ENCODE measurements around the gene KCNA5. TPM values are rescaled to one million over a fixed set of nuclear protein-coding genes. Genes with fewer than 3 reads are reported as not detected.
A peak's percentile ranks its signal among the peaks of the same experiment; 100 is the strongest.

The KCNA5 gene
- total and polyA plus RNA-seq, 2 experiments from 2014 or later = 0.31 to 0.44 TPM

GRCh38 chr12:5066251-5066650, 22.6 kb downstream of the KCNA5 start:
- Mint-ChIP-seq H3K4me1 (peaks cover 14% of the 10 kb centered on the region), H3K9me3 (no peaks in the 10 kb centered on the region), H3K36me3 (ENCODE audit: low read depth) (no peaks in the 10 kb centered on the region), H3K27me3 (ENCODE audit: insufficient read depth, low read depth, poor library complexity) (no peaks in the 10 kb centered on the region), H3K4me3 (no peak overlapping the region), H3K27ac (no peak overlapping the region)
- Histone ChIP-seq H3K27ac (ENCODE audit: low read depth) (no peak overlapping the region), H3K36me3 (ENCODE audit: insufficient read depth) (no peaks in the 10 kb centered on the region), H3F3A (replicated peaks; ENCODE audit: low read depth) (no peaks in the 10 kb centered on the region), H3K4me3 (no peak overlapping the region), H3K4me2 (no peak overlapping the region), H3K4me1 (ENCODE audit: insufficient read depth) (no peaks in the 10 kb centered on the region), H3K27me3 (ENCODE audit: insufficient read depth) (no peaks in the 10 kb centered on the region), H4K20me1 (replicated peaks; ENCODE audit: insufficient read depth) (no peaks in the 10 kb centered on the region), H2AFZ (0 out of 2 replicates have a peak overlapping the region, but pooled peaks have one; percentile 40), H3K9me2 (ENCODE audit: insufficient read depth) (no peaks in the 10 kb centered on the region), H3K79me2 (replicated peaks; ENCODE audit: insufficient read depth) (no peaks in the 10 kb centered on the region)
- DNase-seq (ENCODE audit: low spot score) (no peak), ATAC-seq (no peak)
- TF ChIP-seq NANOG (IDR thresholded peaks at IDR 0.05; ENCODE audit: borderline replicate concordance) (no peak), CREB1 (CRISPR knock-in tag; IDR thresholded peaks at IDR 0.05; ENCODE audit: low read depth) (no peak), ZNF462 (CRISPR knock-in tag; IDR thresholded peaks at IDR 0.05) (no peak), POLR2AphosphoS5 (IDR thresholded peaks at IDR 0.05; ENCODE audit: low read depth) (no peak)

GRCh38 chr12:5068126-5068525, 24.4 kb downstream of the KCNA5 start:
- H3K9me2 ChIP-seq (ENCODE audit: insufficient read depth) = no peaks in the 10 kb centered on the region
- H3F3A ChIP-seq (replicated peaks; ENCODE audit: low read depth) = no peaks in the 10 kb centered on the region
- no peak overlapping the region for H3K27ac Mint-ChIP-seq
- H3K79me2 ChIP-seq (replicated peaks; ENCODE audit: insufficient read depth) = no peaks in the 10 kb centered on the region
- no peaks in the 10 kb centered on the region for H4K20me1 ChIP-seq (replicated peaks; ENCODE audit: insufficient read depth)
- H3K27me3 ChIP-seq (ENCODE audit: insufficient read depth) = no peaks in the 10 kb centered on the region
- no peak overlapping the region for H2AFZ ChIP-seq
- no peak overlapping the region for H3K27ac ChIP-seq (ENCODE audit: low read depth)
- no peaks in the 10 kb centered on the region for H3K27me3 Mint-ChIP-seq (ENCODE audit: insufficient read depth, low read depth, poor library complexity)
- no peak overlapping the region for H3K4me3 ChIP-seq
- no peaks in the 10 kb centered on the region for H3K36me3 ChIP-seq (ENCODE audit: insufficient read depth)
- H3K36me3 Mint-ChIP-seq (ENCODE audit: low read depth) = no peaks in the 10 kb centered on the region
- ATAC-seq (no peak), DNase-seq (ENCODE audit: low spot score) (no peak)
- H3K9me3 Mint-ChIP-seq = no peaks in the 10 kb centered on the region
- no peak overlapping the region for H3K4me3 Mint-ChIP-seq
- no peaks in the 10 kb centered on the region for H3K4me1 ChIP-seq (ENCODE audit: insufficient read depth)
- H3K4me1 Mint-ChIP-seq = peaks cover 22% of the 10 kb centered on the region
- H3K4me2 ChIP-seq = no peak overlapping the region
- TF ChIP-seq EZH2phosphoT487 (IDR thresholded peaks at IDR 0.05; ENCODE audit: unreplicated experiment) (no peak), STAT1 (IDR thresholded peaks at IDR 0.05; ENCODE audit: unreplicated experiment) (no peak), NANOG (IDR thresholded peaks at IDR 0.05; ENCODE audit: borderline replicate concordance) (no peak), CREB1 (CRISPR knock-in tag; IDR thresholded peaks at IDR 0.05; ENCODE audit: low read depth) (no peak), ZNF114 (CRISPR knock-in tag; IDR thresholded peaks at IDR 0.05) (no peak), EZH2 (IDR thresholded peaks at IDR 0.05; ENCODE audit: low read depth, unreplicated experiment) (no peak), ZNF331 (CRISPR knock-in tag; IDR thresholded peaks at IDR 0.05; ENCODE audit: low read depth) (no peak), ETS1 (IDR thresholded peaks at IDR 0.05) (no peak), POLR2AphosphoS5 (IDR thresholded peaks at IDR 0.05; ENCODE audit: low read depth) (no peak), JUNB (IDR thresholded peaks at IDR 0.05; ENCODE audit: unreplicated experiment) (no peak), REST (IDR thresholded peaks at IDR 0.05; ENCODE audit: unreplicated experiment) (no peak)

All from GM23338 (cell line).